ENCODE measurements around the gene PIGU. TPM values are rescaled to one million over a fixed set of nuclear protein-coding genes. Genes with fewer than 3 reads are reported as not detected.
A peak's percentile ranks its signal among the peaks of the same experiment; 100 is the strongest.

Gene PIGU
- total and polyA plus RNA-seq, 2 of the 13 experiments (the other 11 are each of a cell fraction or from before 2014, with no cell fraction given), result 45.5 to 231 TPM

GRCh38 chr20:34704177-34705007, 27.5 kb upstream of the PIGU start, which contains the start of gene TP53INP2 (continued):
- TF ChIP-seq KIAA2018 (CRISPR knock-in tag; IDR thresholded peaks at IDR 0.05; ENCODE audit: borderline replicate concordance) (no peak), MYPOP (CRISPR knock-in tag; IDR thresholded peaks at IDR 0.05) (0 out of 2 replicates have a peak, but pooled peaks have one; percentile 2), ZNF747 (CRISPR knock-in tag; IDR thresholded peaks at IDR 0.05; ENCODE audit: borderline replicate concordance) (no peak; the same call in 1 of the 2 replicates), FUBP1 (CRISPR knock-in tag; IDR thresholded peaks at IDR 0.05; ENCODE audit: borderline replicate concordance) (no peak), ZBTB39 (CRISPR knock-in tag; IDR thresholded peaks at IDR 0.05) (no peak), POLR2AphosphoS2 (IDR thresholded peaks at IDR 0.05; ENCODE audit: low read depth, low read length) (peak; percentile 84; the same call in 1 of the 2 replicates), PRDM4 (CRISPR knock-in tag; IDR thresholded peaks at IDR 0.05; ENCODE audit: borderline replicate concordance) (no peak), FOXK2 (IDR thresholded peaks at IDR 0.05) (no peak), CEBPG (CRISPR knock-in tag; IDR thresholded peaks at IDR 0.05) (no peak)
